KOPT-K1 (cell line): ENCODE results near the gene ATP10A.
"Not testable (repeated sequence)": the region's sequence is repeated elsewhere in the genome, so short reads cannot be mapped to it uniquely, and the experiment has no call there.

Source experiments
- H3K27ac ChIP-seq: fragments of 200-600 bp; sonication (generic); 2 replicates; pipeline ENCODE4 v1.5.1; 2016; ENCODE audit warnings: antibody characterized with exemption, mild to moderate bottlenecking, low read depth, low read length; ENCODE audit not compliant: poor library complexity, severe bottlenecking
- H3K36me3 ChIP-seq: fragments of 200-600 bp; sonication (generic); 2 replicates; pipeline ENCODE4 v1.5.1; 2017; ENCODE audit warnings: antibody characterized with exemption, mild to moderate bottlenecking, low read length, moderate library complexity; ENCODE audit not compliant: insufficient read depth
- H3K9me3 ChIP-seq: fragments of 200-600 bp; sonication (generic); 2 replicates; pipeline ENCODE4 v1.5.1; 2017; ENCODE audit warnings: antibody characterized with exemption, low read length, mild to moderate bottlenecking; ENCODE audit not compliant: insufficient read depth, poor library complexity, severe bottlenecking

The ATP10A gene

DNA sequence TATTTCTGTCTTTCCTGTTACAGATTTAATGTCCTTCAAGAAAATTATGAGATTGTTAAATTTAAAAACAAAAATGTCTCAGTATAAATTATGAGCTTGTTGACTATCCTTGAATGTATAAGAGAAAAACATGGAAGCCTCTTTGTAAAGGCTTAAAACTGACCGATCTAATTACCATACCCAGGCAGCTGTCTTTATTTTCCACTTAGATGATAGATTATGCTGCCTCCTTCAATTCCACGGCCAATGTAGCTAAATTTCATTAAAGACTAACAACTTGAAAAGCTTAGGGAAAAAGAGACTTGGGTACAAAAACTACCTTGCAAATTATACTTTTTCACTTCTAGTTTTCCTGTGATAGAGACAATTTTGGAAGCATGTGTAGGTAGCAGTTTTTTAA, 88.3 kb downstream of the ATP10A start:
- Histone ChIP-seq H3K36me3 (no peaks in the 10 kb centered on the region), H3K27ac (no peak overlapping the region), H3K9me3 (no peaks in the 10 kb centered on the region)

GRCh38 chr15:25773248-25773647, 89.9 kb downstream of the ATP10A start:
- H3K27ac ChIP-seq = no peak overlapping the region
- H3K36me3 ChIP-seq = no peaks in the 10 kb centered on the region
- no peaks in the 10 kb centered on the region for H3K9me3 ChIP-seq

GRCh38 chr15:25772500-25772899, 90.6 kb downstream of the ATP10A start:
- Histone ChIP-seq H3K36me3 (no peaks in the 10 kb centered on the region), H3K27ac (no peak overlapping the region), H3K9me3 (peaks cover 2% of the 10 kb centered on the region)

GRCh38 chr15:25771736-25772135, 91.4 kb downstream of the ATP10A start:
- not testable (repeated sequence) for H3K9me3 ChIP-seq, H3K27ac ChIP-seq

DNA sequence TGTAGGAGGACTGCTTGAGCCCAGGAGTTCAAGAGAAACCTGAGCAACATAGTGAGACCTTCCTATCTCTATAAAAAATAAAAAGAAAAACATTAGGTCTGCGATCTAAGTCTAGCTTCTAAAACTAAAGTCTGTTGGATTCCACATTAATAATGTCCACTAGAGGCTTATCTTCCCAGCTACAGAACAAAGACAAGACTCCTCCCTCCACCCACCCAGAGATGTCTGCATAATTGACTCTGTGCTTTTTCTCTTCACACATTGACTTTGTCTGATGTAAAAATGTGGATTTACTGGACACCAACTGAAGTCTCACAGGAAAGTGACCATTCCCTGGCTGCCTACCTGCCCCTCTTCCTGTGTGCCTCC, 91.8 kb downstream of the ATP10A start:
- H3K27ac ChIP-seq = no peak overlapping the region
- peaks cover 1% of the 10 kb centered on the region; the same call in 1 of the 2 replicates for H3K36me3 ChIP-seq
- H3K9me3 ChIP-seq = peaks cover 14% of the 10 kb centered on the region

More at GRCh38 chr15:25771736-25772135, 91.4 kb downstream of the ATP10A start:
- H3K36me3 ChIP-seq = not testable (repeated sequence)

- Histone ChIP-seq H3K9me3 (peaks cover 20% of the 10 kb centered on the region), H3K36me3 (peaks cover 7% of the 10 kb centered on the region; the same call in 1 of the 2 replicates), H3K27ac (no peak overlapping the region)
These were observed 92.3 kb downstream of the ATP10A start for GRCh38 chr15:25770618-25771337.

DNA sequence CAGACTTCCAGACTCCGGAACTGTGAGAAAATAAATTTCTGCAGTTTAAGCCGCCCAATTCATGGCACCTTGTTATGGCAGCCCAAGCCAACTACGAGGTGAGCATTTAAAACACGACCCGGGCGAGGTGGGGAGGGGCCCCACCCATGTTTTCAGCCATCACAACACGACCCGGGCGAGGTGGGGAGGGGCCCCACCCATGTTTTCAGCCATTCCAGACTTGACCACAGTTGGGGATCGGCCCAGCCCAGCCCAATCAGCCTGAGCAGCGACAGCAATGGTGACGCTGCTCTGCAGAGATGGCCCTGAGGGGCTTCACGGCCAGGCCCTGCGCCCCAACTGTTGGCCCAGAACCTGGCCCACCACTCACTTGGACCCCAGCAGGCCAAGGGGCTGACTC, 93.1 kb downstream of the ATP10A start:
- Histone ChIP-seq H3K36me3 (peaks cover 14% of the 10 kb centered on the region; the same call in 1 of the 2 replicates), H3K9me3 (peaks cover 23% of the 10 kb centered on the region), H3K27ac (no peak overlapping the region)

- H3K9me3 ChIP-seq = peaks cover 23% of the 10 kb centered on the region
- peaks cover 14% of the 10 kb centered on the region; the same call in 1 of the 2 replicates for H3K36me3 ChIP-seq
- no peak overlapping the region for H3K27ac ChIP-seq
These were observed 94.9 kb downstream of the ATP10A start for GRCh38 chr15:25768271-25768670.

DNA sequence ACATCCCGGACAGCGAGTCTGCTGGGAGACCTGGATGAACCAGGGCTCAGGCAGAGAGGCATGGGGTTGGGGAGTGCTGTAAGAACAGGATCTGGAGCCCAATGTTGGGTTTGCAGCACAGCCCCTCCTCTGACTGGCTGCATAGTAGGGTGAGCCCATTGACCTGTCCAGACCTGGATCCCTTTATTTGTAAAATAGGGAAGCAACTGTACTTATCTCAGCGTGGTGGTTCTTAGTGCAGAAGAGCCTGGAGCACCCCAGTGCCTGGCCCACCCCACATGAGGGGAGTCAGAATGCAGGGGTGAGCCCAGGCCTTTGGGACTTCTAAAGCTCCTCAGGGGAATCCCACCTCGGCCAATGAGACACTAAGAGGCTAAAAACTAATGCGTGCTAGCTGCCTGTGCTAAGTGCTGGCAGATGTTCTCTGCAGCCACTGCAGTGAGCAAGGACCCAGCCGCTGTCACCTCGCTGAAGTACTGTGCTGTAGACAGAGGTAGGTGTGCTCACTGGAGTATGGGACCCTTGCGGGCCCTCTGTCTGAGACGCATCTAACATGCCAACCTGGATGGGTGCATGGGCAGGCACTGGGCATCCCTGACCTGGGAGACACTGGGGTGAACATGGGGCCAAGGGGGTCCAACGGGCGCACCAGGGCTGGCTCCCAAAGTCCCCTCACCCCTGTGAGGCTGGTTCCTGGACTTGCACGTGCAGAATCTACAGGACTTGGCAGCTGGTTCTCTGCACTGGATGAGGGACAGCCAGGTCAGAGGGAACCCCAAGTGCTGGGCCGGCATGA, 95.6 kb downstream of the ATP10A start:
- peaks cover 23% of the 10 kb centered on the region for H3K9me3 ChIP-seq
- H3K27ac ChIP-seq = no peak overlapping the region
- H3K36me3 ChIP-seq = peaks cover 14% of the 10 kb centered on the region; the same call in 1 of the 2 replicates

DNA sequence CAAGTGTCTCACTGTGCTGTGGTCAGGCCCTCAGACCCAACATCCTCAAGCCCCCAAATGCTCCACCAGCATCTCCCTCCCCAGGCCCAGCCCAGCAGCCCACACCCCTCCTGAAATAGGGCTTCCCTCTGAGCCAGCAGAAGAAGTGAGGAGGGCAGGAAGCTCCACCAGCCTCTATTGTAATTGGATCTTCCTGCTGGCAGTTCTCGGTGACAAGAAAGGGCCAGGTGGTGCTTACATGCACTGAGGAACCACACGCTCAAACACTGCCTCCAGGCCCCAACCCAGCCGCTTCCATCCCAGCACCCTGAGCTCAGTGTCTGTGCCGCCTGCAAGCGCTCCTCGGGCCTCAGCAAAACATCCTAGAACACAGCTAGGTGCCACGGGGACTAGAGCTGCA, 96.7 kb downstream of the ATP10A start:
- peaks cover 23% of the 10 kb centered on the region for H3K9me3 ChIP-seq
- H3K36me3 ChIP-seq = peaks cover 14% of the 10 kb centered on the region; the same call in 1 of the 2 replicates
- H3K27ac ChIP-seq = no peak overlapping the region

DNA sequence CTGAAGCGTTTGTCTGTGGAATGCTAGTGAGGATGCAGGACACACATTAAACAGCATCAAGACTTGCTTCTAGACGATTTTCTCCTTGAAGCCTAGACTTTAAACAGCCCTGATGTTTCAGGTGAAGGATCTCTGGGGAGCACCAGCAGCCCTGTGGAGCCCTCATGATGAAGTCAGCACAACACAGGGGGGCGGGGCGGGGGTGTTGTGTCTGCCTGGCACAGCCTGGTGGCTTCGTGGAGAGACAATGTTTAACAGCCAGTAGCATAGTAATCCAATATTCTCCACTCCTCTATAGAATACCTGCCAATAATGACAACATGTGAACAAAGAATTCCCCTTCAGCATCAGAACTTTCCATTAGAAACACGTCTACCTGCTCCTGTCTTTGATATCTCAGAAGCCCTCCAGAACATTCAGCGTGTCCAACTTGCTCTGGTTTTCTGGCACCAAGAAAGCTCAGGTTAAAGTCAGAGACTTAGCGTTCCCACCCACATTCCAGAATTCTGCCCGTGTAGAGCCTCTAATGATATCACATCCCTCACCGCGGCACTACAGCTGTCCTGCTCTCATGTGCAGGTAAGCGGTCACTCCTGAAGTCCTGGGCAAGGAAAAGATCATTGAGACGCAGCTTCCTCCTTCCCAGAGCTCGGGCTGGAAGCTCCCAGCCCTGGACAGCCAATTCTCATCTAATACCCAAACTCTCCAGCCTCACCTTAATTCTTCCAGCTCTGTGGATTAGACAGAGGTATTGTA, 98.0 kb downstream of the ATP10A start:
- Histone ChIP-seq H3K36me3 (peaks cover 14% of the 10 kb centered on the region; the same call in 1 of the 2 replicates), H3K27ac (no peak overlapping the region), H3K9me3 (peaks cover 23% of the 10 kb centered on the region)

- peaks cover 14% of the 10 kb centered on the region; the same call in 1 of the 2 replicates for H3K36me3 ChIP-seq
- H3K27ac ChIP-seq = no peak overlapping the region
- H3K9me3 ChIP-seq = peaks cover 23% of the 10 kb centered on the region
These were observed 99.2 kb downstream of the ATP10A start for GRCh38 chr15:25763954-25764353.

DNA sequence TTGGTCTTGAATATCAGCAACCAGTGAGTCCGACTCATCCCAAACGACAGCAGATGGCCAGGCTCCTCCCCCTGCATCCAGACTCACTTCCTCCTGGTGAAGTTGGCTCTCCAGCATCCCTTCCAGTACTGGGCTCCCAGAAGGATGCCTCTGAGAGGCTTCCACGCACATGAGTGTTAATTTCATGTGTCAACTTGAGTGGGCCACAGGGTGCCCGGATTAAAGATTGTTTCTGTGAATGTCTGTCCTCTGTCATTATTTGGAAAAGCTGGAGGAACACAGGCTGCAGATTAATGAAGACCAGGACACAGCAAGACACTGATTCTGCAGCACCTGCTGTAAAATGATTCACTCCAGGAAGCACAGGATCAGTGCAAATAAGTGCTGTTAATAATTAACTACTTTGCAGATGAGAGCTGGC, 99.8 kb downstream of the ATP10A start:
- peaks cover 14% of the 10 kb centered on the region; the same call in 1 of the 2 replicates for H3K36me3 ChIP-seq
- peaks cover 23% of the 10 kb centered on the region for H3K9me3 ChIP-seq
- H3K27ac ChIP-seq = no peak overlapping the region

DNA sequence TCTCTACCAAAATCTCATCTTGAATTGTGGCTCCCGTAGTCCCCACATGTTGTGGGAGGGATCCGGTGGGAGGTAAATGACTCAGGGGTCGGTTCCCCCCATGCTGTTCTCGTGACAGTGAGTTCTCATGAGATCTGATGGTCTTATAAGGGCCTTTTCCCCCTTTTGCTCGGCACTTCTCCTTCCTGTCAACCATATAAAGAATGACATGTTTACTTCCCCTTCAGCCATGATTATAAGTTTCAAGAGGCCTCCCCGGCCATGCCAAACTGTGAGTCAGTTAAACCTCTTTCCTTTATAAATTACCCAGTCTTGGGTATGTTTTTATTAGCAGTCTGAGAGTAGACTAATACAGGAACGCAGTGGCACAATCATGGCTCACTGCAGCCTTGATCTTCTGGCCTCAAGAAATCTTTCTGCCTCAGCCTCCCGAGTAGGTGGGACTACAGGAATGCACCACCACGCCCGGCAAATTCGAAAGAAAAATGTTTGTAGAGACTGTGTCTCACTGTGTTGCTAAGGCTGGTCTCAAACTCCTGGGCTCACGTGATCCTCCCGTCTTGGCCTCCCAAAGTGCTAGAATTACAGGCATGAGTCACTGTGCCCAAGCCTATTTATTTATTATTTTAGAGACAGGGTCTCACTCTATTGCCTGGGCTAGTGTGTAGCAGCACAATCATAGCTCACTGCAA, 101.0 kb downstream of the ATP10A start:
- Histone ChIP-seq H3K36me3 (peaks cover 14% of the 10 kb centered on the region; the same call in 1 of the 2 replicates), H3K27ac (no peak overlapping the region), H3K9me3 (peaks cover 17% of the 10 kb centered on the region)
